H9 (cell line): ENCODE results near the gene NRG2. TPM values are rescaled to one million over a fixed set of nuclear protein-coding genes. Genes with fewer than 3 reads are reported as not detected.

Experiments used
- DNase-seq: peaks from one replicate; pipeline ENCODE4 v3.0.0-alpha.2; 2017
- H2AFZ ChIP-seq: one replicate; pipeline ENCODE4 v1.6.1; 2013; ENCODE audit warnings: mild to moderate bottlenecking, low read length, control low read depth, moderate library complexity
- H2AK5ac ChIP-seq: 2 replicates; pipeline ENCODE4 v1.6.1; 2013; ENCODE audit warnings: low read length, control low read depth, mixed read lengths; ENCODE audit not compliant: insufficient read length
- H2BK120ac ChIP-seq: one replicate; pipeline ENCODE4 v1.6.1; 2013; ENCODE audit warnings: low read depth, mild to moderate bottlenecking, low read length, control low read depth, inconsistent platforms; ENCODE audit not compliant: poor library complexity, severe bottlenecking
- H2BK12ac ChIP-seq: 2 replicates; pipeline ENCODE4 v1.6.1; 2013; ENCODE audit warnings: low read length, control low read depth, mixed read lengths, low read depth; ENCODE audit not compliant: insufficient read length
- H2BK15ac ChIP-seq: 2 replicates; pipeline ENCODE4 v1.6.1; 2013; ENCODE audit warnings: low read depth, low read length, control low read depth
- H2BK20ac ChIP-seq: one replicate; pipeline ENCODE4 v1.6.1; 2013; ENCODE audit warnings: low read depth, mild to moderate bottlenecking, low read length, control low read depth, inconsistent platforms; ENCODE audit not compliant: poor library complexity, severe bottlenecking
- H2BK5ac ChIP-seq: 2 replicates; pipeline ENCODE4 v1.6.1; 2013; ENCODE audit warnings: low read length, control low read depth, mixed read lengths; ENCODE audit not compliant: insufficient read length
- H3K14ac ChIP-seq: 2 replicates; pipeline ENCODE4 v1.6.1; 2013; ENCODE audit warnings: low read length, control low read depth; ENCODE audit not compliant: insufficient read depth
- H3K18ac ChIP-seq: 2 replicates; pipeline ENCODE4 v1.6.1; 2013; ENCODE audit warnings: low read depth, mild to moderate bottlenecking, mixed read lengths, low read length, control low read depth; ENCODE audit not compliant: insufficient read length
- H3K23ac ChIP-seq: 2 replicates; pipeline ENCODE4 v1.6.1; 2013; ENCODE audit warnings: low read length, control low read depth, mixed read lengths, low read depth; ENCODE audit not compliant: insufficient read length
- H3K23me2 ChIP-seq: 2 replicates; pipeline ENCODE4 v1.6.1; 2013; ENCODE audit warnings: low read depth, mild to moderate bottlenecking, mixed read lengths, low read length, control low read depth; ENCODE audit not compliant: insufficient read length, poor library complexity, severe bottlenecking
- H3K27ac ChIP-seq: 2 replicates; pipeline ENCODE4 v1.5.1; 2013; ENCODE audit warnings: low read length, control low read depth, mixed read lengths, low read depth; ENCODE audit not compliant: insufficient read length
- H3K27me3 ChIP-seq: 2 replicates; pipeline ENCODE4 v1.6.1; 2013; ENCODE audit warnings: low read length, control low read depth, inconsistent platforms; ENCODE audit not compliant: insufficient read depth
- H3K4ac ChIP-seq: 2 replicates; pipeline ENCODE4 v1.6.1; 2013; ENCODE audit warnings: low read depth, mild to moderate bottlenecking, control low read depth, inconsistent platforms, low read length, moderate library complexity
- H3K4me1 ChIP-seq: 2 replicates; pipeline ENCODE4 v1.6.1; 2013; ENCODE audit warnings: low read length, control low read depth, inconsistent platforms; ENCODE audit not compliant: insufficient read depth
- H3K4me2 ChIP-seq: 2 replicates; pipeline ENCODE4 v1.6.1; 2013; ENCODE audit warnings: low read length, control low read depth, mixed read lengths; ENCODE audit not compliant: insufficient read length, insufficient read depth
- H3K56ac ChIP-seq: 2 replicates; pipeline ENCODE4 v1.6.1; 2013; ENCODE audit warnings: low read depth, mild to moderate bottlenecking, mixed read lengths, low read length, control low read depth; ENCODE audit not compliant: insufficient read length
- H3K79me1 ChIP-seq: 2 replicates; pipeline ENCODE4 v1.6.1; 2013; ENCODE audit warnings: low read depth, mild to moderate bottlenecking, moderate library complexity, low read length, control low read depth, inconsistent platforms; ENCODE audit not compliant: insufficient read depth, poor library complexity, severe bottlenecking
- H3K79me2 ChIP-seq: 2 replicates; pipeline ENCODE4 v1.6.1; 2013; ENCODE audit warnings: low read length, control low read depth, inconsistent platforms; ENCODE audit not compliant: insufficient read depth
- H3K9ac ChIP-seq: 2 replicates; pipeline ENCODE4 v1.6.1; 2013; ENCODE audit warnings: low read length, control low read depth, mixed read lengths; ENCODE audit not compliant: insufficient read length; ENCODE audit errors: extremely low read depth
- H3K9me3 ChIP-seq: one replicate; pipeline ENCODE4 v1.6.1; 2013; ENCODE audit warnings: low read depth, low read length, inconsistent platforms; ENCODE audit not compliant: control insufficient read depth
- H3T11ph ChIP-seq: one replicate; pipeline ENCODE4 v1.6.1; 2013; ENCODE audit warnings: mild to moderate bottlenecking, low read length, control low read depth, inconsistent platforms
- H4K20me1 ChIP-seq: one replicate; pipeline ENCODE4 v1.6.1; 2013; ENCODE audit not compliant: control insufficient read depth, insufficient read length, insufficient read depth
- H4K5ac ChIP-seq: 2 replicates; pipeline ENCODE4 v1.6.1; 2013; ENCODE audit warnings: low read depth, mild to moderate bottlenecking, mixed read lengths, low read length, control low read depth; ENCODE audit not compliant: insufficient read length
- H4K8ac ChIP-seq: replicated peaks from 2 replicates; pipeline ENCODE4 v1.6.1; 2013; ENCODE audit warnings: low read length, control low read depth, mixed read lengths, low read depth; ENCODE audit not compliant: insufficient read length
- H4K91ac ChIP-seq: 2 replicates; pipeline ENCODE4 v1.6.1; 2013; ENCODE audit warnings: low read depth, mild to moderate bottlenecking, moderate library complexity, mixed read lengths, low read length, control low read depth; ENCODE audit not compliant: insufficient read length
- H3K27ac Mint-ChIP-seq, 3 experiments: 2 replicates in 2 of 3; 3 replicates in 1 of 3; pipeline ENCODE4 v1.8.0; 2020 to 2021; ENCODE audit warnings: mixed read lengths in 3 of 3, mild to moderate bottlenecking in 1 of 3, moderate library complexity in 1 of 3
- H3K27me3 Mint-ChIP-seq: 2 replicates; pipeline ENCODE4 v1.8.0; 2021; ENCODE audit warnings: low read depth, mild to moderate bottlenecking, moderate library complexity, mixed read lengths
- H3K36me3 Mint-ChIP-seq, 3 experiments: 2 replicates in 2 of 3; 3 replicates in 1 of 3; pipeline ENCODE4 v1.8.0; 2020 to 2021; ENCODE audit warnings: low read depth in 3 of 3, mixed read lengths in 3 of 3; ENCODE audit not compliant: insufficient read depth in 1 of 3
- H3K4me1 Mint-ChIP-seq, 2 experiments: 2 replicates each; pipeline ENCODE4 v1.8.0; 2020; ENCODE audit warnings: mixed read lengths in 2 of 2
- H3K4me3 Mint-ChIP-seq, 2 experiments: 2 replicates in 1 of 2; 3 replicates in 1 of 2; pipeline ENCODE4 v1.8.0; 2020 to 2021; ENCODE audit warnings: mild to moderate bottlenecking in 2 of 2, mixed read lengths in 2 of 2, moderate library complexity in 1 of 2
- H3K9me3 Mint-ChIP-seq, 2 experiments: 2 replicates in 1 of 2; 3 replicates in 1 of 2; pipeline ENCODE4 v1.8.0; 2020; ENCODE audit warnings: mild to moderate bottlenecking in 2 of 2, mixed read lengths in 2 of 2, moderate library complexity in 1 of 2
- WGBS: extraction: QIAGEN DNeasy Blood & Tissue Kit; methylation state at CpG from one replicate; pipeline ENCODE4 v1.1.7; 2013; ENCODE audit warnings: missing lambda C conversion rate, low lambda C conversion rate, mixed read lengths; ENCODE audit not compliant: insufficient read length; ENCODE audit errors: extremely low coverage; 5-methylcytosine and 5-hydroxymethylcytosine counted together
- total RNA-seq: library from RNA; stranded (reverse); gene quantifications from 2 replicates; pipeline ENCODE4 v1.2.1, GENCODE V29; 2021
- TF ChIP-seq, protein P1 (sequence below): fragments of 200-600 bp; sonication (generic); conservative IDR thresholded peaks from 3 replicates; pipeline ENCODE4 v1.8.0; 2021; ENCODE audit warnings: antibody characterized with exemption, mild to moderate bottlenecking

The NRG2 gene
- total RNA-seq, 1 experiment from 2014 or later = not detected

DNA sequence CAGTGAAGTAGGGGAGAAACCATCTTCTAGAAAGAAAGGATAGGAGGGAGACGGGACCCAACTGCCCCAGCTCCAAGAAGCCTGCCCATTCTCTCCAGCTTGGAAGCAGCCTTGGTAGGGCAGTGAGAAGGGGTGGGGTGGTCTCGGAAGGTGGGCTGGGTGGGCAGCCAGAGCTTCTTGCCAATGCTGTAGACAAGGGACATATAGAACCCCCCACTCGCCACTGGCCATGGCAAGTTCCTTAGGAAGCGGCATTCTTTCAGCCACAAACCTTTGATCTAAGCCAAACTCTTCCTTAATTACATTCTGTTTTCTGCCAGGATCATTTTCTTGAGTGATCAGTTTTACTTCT is 157.3 kb downstream of the NRG2 start:
- Mint-ChIP-seq H3K27ac (no peak overlapping the region), H3K4me1 (peaks cover 3 to 11% of the 10 kb centered on the region in 2 experiments; a peak in 1 of 4 replicates), H3K27me3 (peaks cover 50% of the 10 kb centered on the region), H3K36me3 (no peaks in the 10 kb centered on the region; a peak in 1 of 7 replicates), H3K4me3 (no peak overlapping the region), H3K9me3 (no peaks in the 10 kb centered on the region)
- no peak overlapping the region for H3K23ac ChIP-seq
- no CpG with 5 or more reads among the region's 4 CpGs for WGBS
- no peak overlapping the region for H3K27ac ChIP-seq
- no peak overlapping the region for H2BK20ac ChIP-seq
- H3K14ac ChIP-seq = no peak overlapping the region
- H2AK5ac ChIP-seq = no peak overlapping the region
- TF ChIP-seq, protein P1, sequence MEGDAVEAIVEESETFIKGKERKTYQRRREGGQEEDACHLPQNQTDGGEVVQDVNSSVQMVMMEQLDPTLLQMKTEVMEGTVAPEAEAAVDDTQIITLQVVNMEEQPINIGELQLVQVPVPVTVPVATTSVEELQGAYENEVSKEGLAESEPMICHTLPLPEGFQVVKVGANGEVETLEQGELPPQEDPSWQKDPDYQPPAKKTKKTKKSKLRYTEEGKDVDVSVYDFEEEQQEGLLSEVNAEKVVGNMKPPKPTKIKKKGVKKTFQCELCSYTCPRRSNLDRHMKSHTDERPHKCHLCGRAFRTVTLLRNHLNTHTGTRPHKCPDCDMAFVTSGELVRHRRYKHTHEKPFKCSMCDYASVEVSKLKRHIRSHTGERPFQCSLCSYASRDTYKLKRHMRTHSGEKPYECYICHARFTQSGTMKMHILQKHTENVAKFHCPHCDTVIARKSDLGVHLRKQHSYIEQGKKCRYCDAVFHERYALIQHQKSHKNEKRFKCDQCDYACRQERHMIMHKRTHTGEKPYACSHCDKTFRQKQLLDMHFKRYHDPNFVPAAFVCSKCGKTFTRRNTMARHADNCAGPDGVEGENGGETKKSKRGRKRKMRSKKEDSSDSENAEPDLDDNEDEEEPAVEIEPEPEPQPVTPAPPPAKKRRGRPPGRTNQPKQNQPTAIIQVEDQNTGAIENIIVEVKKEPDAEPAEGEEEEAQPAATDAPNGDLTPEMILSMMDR = no peak
- H3K27me3 ChIP-seq = no peaks in the 10 kb centered on the region
- no peaks in the 10 kb centered on the region for H3K23me2 ChIP-seq
- no peak overlapping the region for H2BK120ac ChIP-seq
- peaks cover 3% of the 10 kb centered on the region for H4K20me1 ChIP-seq
- no peak overlapping the region for H2BK12ac ChIP-seq
- H3K9ac ChIP-seq = no peak overlapping the region
- H3T11ph ChIP-seq = no peak overlapping the region
- no peaks in the 10 kb centered on the region for H3K79me1 ChIP-seq
- no peaks in the 10 kb centered on the region for H3K79me2 ChIP-seq
- H2AFZ ChIP-seq = no peak overlapping the region
- H3K56ac ChIP-seq = no peak overlapping the region
- DNase-seq = no peak
- no peaks in the 10 kb centered on the region for H3K4me1 ChIP-seq
- H2BK5ac ChIP-seq = no peak overlapping the region
- H2BK15ac ChIP-seq = no peak overlapping the region
- no peaks in the 10 kb centered on the region for H3K9me3 ChIP-seq
- no peak overlapping the region for H3K4me2 ChIP-seq
- H3K4ac ChIP-seq = no peak overlapping the region
- no peak overlapping the region for H4K8ac ChIP-seq
- no peak overlapping the region for H4K5ac ChIP-seq
- no peak overlapping the region for H4K91ac ChIP-seq
- no peak overlapping the region for H3K18ac ChIP-seq
